ENCODE results near the gene DRICH1. TPM values are rescaled to one million over a fixed set of nuclear protein-coding genes. Genes with fewer than 3 reads are reported as not detected.

Gene DRICH1
- total RNA-seq, 4 donors from 2014 or later = 0.56 TPM; not detected in 3

DNA sequence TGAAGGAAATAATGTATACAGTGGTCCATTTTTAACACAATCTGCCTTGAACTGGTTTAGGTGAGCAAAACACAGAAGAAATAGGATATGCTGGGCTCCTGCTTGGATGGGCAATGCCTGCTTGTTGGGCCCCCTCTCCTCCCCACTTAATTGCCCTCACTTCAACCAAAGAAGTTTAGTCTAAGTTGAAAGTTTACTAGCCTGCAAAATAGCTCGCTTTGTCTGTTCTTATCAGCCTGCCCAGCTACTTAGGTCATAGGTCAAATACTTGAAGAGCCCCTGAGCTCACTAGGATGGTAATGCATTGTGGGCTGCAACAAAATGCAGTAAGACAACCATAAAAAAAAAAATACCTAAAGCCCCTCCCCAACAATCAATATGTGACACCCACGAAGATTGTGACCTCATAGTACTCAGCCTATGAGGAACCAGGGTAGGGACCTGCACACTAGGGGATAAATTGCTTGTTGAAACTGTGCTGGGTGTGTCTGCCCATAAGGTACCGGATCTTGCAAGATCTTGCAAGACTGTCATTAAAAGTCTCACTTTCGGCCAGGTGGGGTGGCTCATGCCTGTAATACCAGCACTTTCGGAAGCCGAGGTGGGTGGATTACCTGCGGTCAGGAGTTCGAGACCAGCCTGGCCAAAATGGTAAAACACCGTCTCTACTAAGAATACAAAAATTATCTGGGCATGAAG, 10.9 kb downstream of the DRICH1 start:
- no peak for TF ChIP-seq POLR2A (IDR thresholded peaks at IDR 0.05)
- TF ChIP-seq, protein P1, sequence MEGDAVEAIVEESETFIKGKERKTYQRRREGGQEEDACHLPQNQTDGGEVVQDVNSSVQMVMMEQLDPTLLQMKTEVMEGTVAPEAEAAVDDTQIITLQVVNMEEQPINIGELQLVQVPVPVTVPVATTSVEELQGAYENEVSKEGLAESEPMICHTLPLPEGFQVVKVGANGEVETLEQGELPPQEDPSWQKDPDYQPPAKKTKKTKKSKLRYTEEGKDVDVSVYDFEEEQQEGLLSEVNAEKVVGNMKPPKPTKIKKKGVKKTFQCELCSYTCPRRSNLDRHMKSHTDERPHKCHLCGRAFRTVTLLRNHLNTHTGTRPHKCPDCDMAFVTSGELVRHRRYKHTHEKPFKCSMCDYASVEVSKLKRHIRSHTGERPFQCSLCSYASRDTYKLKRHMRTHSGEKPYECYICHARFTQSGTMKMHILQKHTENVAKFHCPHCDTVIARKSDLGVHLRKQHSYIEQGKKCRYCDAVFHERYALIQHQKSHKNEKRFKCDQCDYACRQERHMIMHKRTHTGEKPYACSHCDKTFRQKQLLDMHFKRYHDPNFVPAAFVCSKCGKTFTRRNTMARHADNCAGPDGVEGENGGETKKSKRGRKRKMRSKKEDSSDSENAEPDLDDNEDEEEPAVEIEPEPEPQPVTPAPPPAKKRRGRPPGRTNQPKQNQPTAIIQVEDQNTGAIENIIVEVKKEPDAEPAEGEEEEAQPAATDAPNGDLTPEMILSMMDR (IDR thresholded peaks at IDR 0.05) = no peak
- intact Hi-C loops (cut with DNase I) = no loop called here
- no peak overlapping the region for H3K27ac ChIP-seq
- no peaks in the 10 kb centered on the region for H3K27me3 ChIP-seq
- H3K36me3 ChIP-seq = no peaks in the 10 kb centered on the region
- H3K9me3 ChIP-seq = no peaks in the 10 kb centered on the region
- no peaks in the 10 kb centered on the region for H3K4me1 ChIP-seq
- H3K4me3 ChIP-seq (replicated peaks in 1 of 3) = no peak overlapping the region
- WGBS, 2 donors = 87 to 90% methylated on average over 9 of the region's 9 CpGs
- no peak for DNase-seq

DNA sequence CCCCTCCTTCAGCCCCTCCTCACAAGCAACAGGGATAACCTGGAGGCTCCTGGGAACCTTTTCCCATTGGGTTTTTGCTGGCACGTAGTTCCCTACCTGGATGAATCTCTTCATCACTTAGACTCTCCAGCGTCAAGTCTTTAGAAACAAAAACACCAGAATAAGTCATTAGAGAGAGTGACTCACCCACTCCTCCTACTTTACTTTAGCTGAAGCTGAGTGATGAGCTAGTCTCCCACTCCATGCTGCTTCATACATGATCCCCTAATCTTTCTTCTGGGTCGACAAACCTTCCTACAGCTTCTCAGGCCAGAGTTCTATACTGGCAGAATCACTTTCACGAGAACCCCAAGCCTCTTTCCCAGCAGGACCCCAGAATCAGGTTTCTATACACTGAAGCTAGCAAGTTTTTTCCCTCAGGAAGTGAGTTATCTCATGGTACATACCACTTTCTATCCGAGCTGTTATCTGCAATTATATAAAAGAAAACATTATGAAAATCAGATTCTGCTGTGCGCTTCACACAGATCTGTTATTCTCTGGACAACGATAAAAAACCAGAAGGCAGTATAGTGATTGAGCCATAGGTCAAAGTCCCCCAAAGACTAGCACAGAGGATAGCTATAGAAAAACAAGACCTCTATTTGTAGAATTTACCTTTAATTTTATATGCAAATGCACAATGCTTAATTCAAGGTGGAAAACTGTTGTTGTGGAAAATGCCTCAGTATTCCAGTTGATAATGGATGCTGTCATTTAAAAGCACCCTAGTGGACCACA, 18.7 kb downstream of the DRICH1 start:
- Histone ChIP-seq H3K27ac (no peak overlapping the region), H3K4me1 (no peaks in the 10 kb centered on the region), H3K9me3 (no peaks in the 10 kb centered on the region), H3K4me3 (replicated peaks in 1 of 3) (no peak overlapping the region), H3K27me3 (no peaks in the 10 kb centered on the region), H3K36me3 (no peaks in the 10 kb centered on the region)
- WGBS, 2 donors = 75 to 83% methylated on average over 7 of the region's 7 CpGs
- TF ChIP-seq, protein P1 (IDR thresholded peaks at IDR 0.05) = no peak
- no peak for TF ChIP-seq POLR2A (IDR thresholded peaks at IDR 0.05)
- intact Hi-C loops (cut with DNase I) = no loop called here
- DNase-seq = no peak

DNA sequence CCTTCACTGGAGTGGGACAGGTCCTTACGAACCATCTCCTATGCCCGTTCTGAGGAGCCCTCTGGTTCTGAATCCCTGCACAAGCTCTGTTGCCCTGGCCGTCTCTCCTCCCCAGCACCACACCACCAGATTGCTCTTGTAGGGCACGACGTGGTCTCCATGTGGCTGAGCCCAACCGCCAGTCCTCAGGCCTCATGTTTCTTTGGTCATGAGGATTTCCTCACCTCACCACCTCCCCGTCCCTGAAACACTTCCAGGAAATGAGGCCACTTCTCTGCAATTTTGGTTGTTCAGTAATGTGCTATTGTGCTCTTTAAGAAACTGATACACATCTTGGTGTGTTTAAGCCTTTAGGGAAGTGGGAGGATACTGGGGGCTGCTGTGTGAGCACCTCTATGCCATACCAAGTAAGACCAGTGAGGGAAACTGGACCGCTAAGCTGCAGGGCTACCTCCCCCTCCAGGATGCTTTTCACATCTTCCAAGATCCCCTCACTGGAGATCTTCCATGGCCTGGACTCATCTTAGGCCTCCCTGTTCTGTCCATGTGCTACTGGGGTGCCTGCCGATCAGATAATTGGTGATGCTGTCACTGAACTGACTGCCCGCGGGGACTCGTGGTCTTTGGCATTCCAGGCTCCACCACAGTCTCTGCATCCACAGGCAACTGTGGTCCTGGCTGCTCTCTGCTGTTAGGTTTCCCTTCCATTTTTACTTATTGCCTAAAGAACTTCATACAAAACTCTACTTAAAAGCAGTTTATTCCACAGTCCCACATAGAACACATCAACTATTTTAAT, 21.9 kb downstream of the DRICH1 start:
- Histone ChIP-seq H3K9me3 (no peaks in the 10 kb centered on the region), H3K36me3 (no peaks in the 10 kb centered on the region), H3K4me3 (replicated peaks in 1 of 3) (no peak overlapping the region), H3K27me3 (no peaks in the 10 kb centered on the region), H3K4me1 (no peaks in the 10 kb centered on the region), H3K27ac (no peak overlapping the region)
- 81 to 87% methylated on average over 12 of the region's 12 CpGs for WGBS, 2 donors
- no peak for DNase-seq
- intact Hi-C loops (cut with DNase I) = no loop called here
- TF ChIP-seq POLR2A (IDR thresholded peaks at IDR 0.05) = no peak
- TF ChIP-seq, protein P1 (IDR thresholded peaks at IDR 0.05) = no peak

DNA sequence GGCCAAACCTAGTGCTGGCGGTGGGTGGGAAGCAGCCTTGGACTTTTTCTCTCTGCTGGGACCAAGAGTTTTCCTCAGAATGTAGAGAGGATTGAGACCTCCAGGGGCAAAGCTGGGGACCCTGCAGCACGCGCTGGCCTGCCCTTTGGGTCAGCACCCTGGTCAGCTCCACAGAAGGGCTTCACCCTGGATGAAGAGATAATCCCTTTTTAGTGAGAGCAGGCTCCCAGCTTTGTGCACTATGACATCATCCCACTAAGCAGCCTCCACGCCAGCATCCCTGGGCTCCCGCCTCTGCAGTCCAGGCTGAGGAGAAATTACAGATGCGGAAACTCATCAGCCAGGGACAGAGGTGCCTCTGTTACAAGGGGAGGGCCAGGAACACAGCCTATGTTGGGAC, 23.5 kb downstream of the DRICH1 start:
- Histone ChIP-seq H3K27me3 (no peaks in the 10 kb centered on the region), H3K9me3 (no peaks in the 10 kb centered on the region), H3K27ac (no peak overlapping the region), H3K4me1 (no peaks in the 10 kb centered on the region), H3K4me3 (replicated peaks in 1 of 3) (no peak overlapping the region), H3K36me3 (no peaks in the 10 kb centered on the region)
- WGBS, 2 donors = 50 to 71% methylated on average over 4 to 5 of the region's 6 CpGs
- intact Hi-C loops (cut with DNase I) = no loop called here
- DNase-seq = no peak
- TF ChIP-seq POLR2A (IDR thresholded peaks at IDR 0.05) = no peak
- TF ChIP-seq, protein P1 (IDR thresholded peaks at IDR 0.05) = no peak

All from thyroid gland (tissue), 4 donors.